Heart left ventricle (tissue), 16 donors: ENCODE measurements around the gene PDIA6. TPM values are rescaled to one million over a fixed set of nuclear protein-coding genes. Genes with fewer than 3 reads are reported as not detected.

Experiments
- ATAC-seq, 4 donors: fragments of 200-7000 bp; cut with Tn5 transposase; one replicate each; pipeline ENCODE4 v1.9.1; 2020 to 2022; ENCODE audit warnings: moderate library complexity in 4 of 4, mild to moderate bottlenecking in 3 of 4, moderate number of reproducible peaks in 1 of 4
- DNase-seq, 5 donors: peaks; one replicate each; pipeline ENCODE4 v3.0.0-alpha.2; 2020
- H3K27ac ChIP-seq, 12 donors: fragments of 200-600 bp; sonication (generic) in 4 of 12; one replicate each; pipeline versions ENCODE4 v1.5.0 to v1.8.0; 2016 to 2022; ENCODE audit warnings: mild to moderate bottlenecking in 2 of 12
- H3K27me3 ChIP-seq, 9 donors: fragments of 200-600 bp; sonication (generic) in 2 of 9; one replicate each; pipeline versions ENCODE4 v1.5.1 to v1.8.0; 2016 to 2022; ENCODE audit warnings: mild to moderate bottlenecking in 3 of 9
- H3K36me3 ChIP-seq, 9 donors: fragments of 200-600 bp; sonication (generic) in 2 of 9; one replicate each; pipeline versions ENCODE4 v1.5.0 to v1.8.0; 2018 to 2022; ENCODE audit warnings: mild to moderate bottlenecking in 2 of 9
- H3K4me1 ChIP-seq, 12 donors: fragments of 200-600 bp; sonication (generic) in 4 of 12; one replicate each; pipeline versions ENCODE4 v1.5.0 to v1.8.0; 2016 to 2022; ENCODE audit warnings: mild to moderate bottlenecking in 3 of 12
- H3K4me3 ChIP-seq, 12 donors: fragments of 200-600 bp; sonication (generic) in 4 of 12; one replicate each; pipeline versions ENCODE4 v1.5.0 to v1.8.0; 2017 to 2022; ENCODE audit warnings: mild to moderate bottlenecking in 9 of 12, moderate library complexity in 4 of 12
- H3K9me3 ChIP-seq, 12 donors: fragments of 200-600 bp; sonication (generic) in 4 of 12; one replicate each; pipeline versions ENCODE4 v1.5.0 to v1.8.0; 2016 to 2022; ENCODE audit warnings: mild to moderate bottlenecking in 1 of 12
- POLR2A ChIP-seq, 2 donors: fragments of 450-650 bp; IDR thresholded peaks; one replicate each; pipeline ENCODE4 v1.6.1; 2017; ENCODE audit warnings: antibody characterized with exemption in 2 of 2, mild to moderate bottlenecking in 2 of 2, moderate library complexity in 2 of 2
- WGBS, 4 donors: extraction: QIAGEN DNeasy Blood & Tissue Kit in 2 of 4; methylation state at CpG; one replicate each; pipeline versions ENCODE4 v1.1.5 to v1.1.7; 2013 to 2018; 5-methylcytosine and 5-hydroxymethylcytosine counted together
- intact Hi-C, 10 donors: fragments of 100-400 bp; cut with DNase I; formaldehyde crosslinking; loops; one replicate each; pipeline versions ENCODE4 v1.11.1 to v1.14.2; 2022
- polyA plus RNA-seq, 2 donors: library from polyadenylated mRNA; stranded (reverse); fragments of 200-250 nt; gene quantifications; one replicate each; pipeline ENCODE4 v1.2.3, GENCODE V29; 2013
- total RNA-seq, 9 donors: library from RNA; depleted of rRNA in 2 of 9; stranded (reverse); fragments of >200 nt in 2 of 9; fragmentation: NEBNext Ultra II Directional in 3 of 9; extraction: Animal tissue kit (Norgen Biotek cat#: 25700) in 3 of 9; gene quantifications; one replicate each; pipeline versions ENCODE4 v1.1.0 to v1.2.4, GENCODE V29; 2016 to 2023
- TF ChIP-seq, protein P1 (sequence below), 12 donors: fragments of 200-600 bp; sonication (generic) in 4 of 12; IDR thresholded peaks; one replicate each; pipeline versions ENCODE4 v1.5.0 to v1.8.0; 2018 to 2022; ENCODE audit warnings: antibody characterized with exemption in 12 of 12, mild to moderate bottlenecking in 5 of 12
- donor health status: ischemic (EF 13 %, LVEDD 7.1; RV severe dilation, severe dysfunction).
- donor health status: healthy with polysubstance abuse.
- donor health status: DM: no; HTN: yes; CAD: no.
- donor health status: DM: no; HTN: no; CAD: no.
- donor health status: ischemic (EF 25% LVEDD 6.9; RV normal size, moderate dysfunction).
- donor health status: ischemic (EF 25% LVEDD 5.7; RV mildly dilated, moderate dysfunction).
- donor health status: healthy.
- donor health status: DM: yes; HTN: yes; CAD: no.
- donor health status: ischemic (EF 35%, LVEDD 5.7; RV mildly dilated, moderate dysfunction).
- donor health status: nonischemic (EF 11% LVEDD 7.7; RV severe dilation, severe dysfunction).
- donor health status: DM: yes; HTN: yes; CAD: no.
- donor health status: PGD.
- donor health status: ischemic (EF 29% LVEDD 5.4; RV normal size, mild dysfunction).
- donor health status: nonischemic (EF 23%, LVEDD 6.1; RV moderate dilation, normal function).

The PDIA6 gene
- total and polyA plus RNA-seq, 11 donors, result 32.0 to 402 (median 110) TPM

- intact Hi-C loops, result no loop called here
- Histone ChIP-seq H3K27me3 (peaks cover 0 to 7% (median 0%) of the 10 kb centered on the region in 9 donors), H3K4me1 (peaks cover 0 to 11% (median 0%) of the 10 kb centered on the region in 12 donors), H3K9me3 (peaks cover 0 to 24% (median 17%) of the 10 kb centered on the region in 12 donors), H3K27ac (no peak overlapping the region), H3K4me3 (no peak overlapping the region), H3K36me3 (no peaks in the 10 kb centered on the region)
- WGBS, 4 donors, result 64 to 74% (median 65%) methylated on average over 4 of the region's 4 CpGs
- TF ChIP-seq, protein P1, sequence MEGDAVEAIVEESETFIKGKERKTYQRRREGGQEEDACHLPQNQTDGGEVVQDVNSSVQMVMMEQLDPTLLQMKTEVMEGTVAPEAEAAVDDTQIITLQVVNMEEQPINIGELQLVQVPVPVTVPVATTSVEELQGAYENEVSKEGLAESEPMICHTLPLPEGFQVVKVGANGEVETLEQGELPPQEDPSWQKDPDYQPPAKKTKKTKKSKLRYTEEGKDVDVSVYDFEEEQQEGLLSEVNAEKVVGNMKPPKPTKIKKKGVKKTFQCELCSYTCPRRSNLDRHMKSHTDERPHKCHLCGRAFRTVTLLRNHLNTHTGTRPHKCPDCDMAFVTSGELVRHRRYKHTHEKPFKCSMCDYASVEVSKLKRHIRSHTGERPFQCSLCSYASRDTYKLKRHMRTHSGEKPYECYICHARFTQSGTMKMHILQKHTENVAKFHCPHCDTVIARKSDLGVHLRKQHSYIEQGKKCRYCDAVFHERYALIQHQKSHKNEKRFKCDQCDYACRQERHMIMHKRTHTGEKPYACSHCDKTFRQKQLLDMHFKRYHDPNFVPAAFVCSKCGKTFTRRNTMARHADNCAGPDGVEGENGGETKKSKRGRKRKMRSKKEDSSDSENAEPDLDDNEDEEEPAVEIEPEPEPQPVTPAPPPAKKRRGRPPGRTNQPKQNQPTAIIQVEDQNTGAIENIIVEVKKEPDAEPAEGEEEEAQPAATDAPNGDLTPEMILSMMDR (IDR thresholded peaks at IDR 0.05), result no peak
- no peak for TF ChIP-seq POLR2A (IDR thresholded peaks at IDR 0.05)
- ATAC-seq (no peak), DNase-seq (no peak)
Measured at GRCh38 chr2:10842506-10842905, 29.9 kb upstream of the PDIA6 start.

GRCh38 chr2:10841547-10842219 is 29.1 kb upstream of the PDIA6 start:
- no peak overlapping the region for H3K4me3 ChIP-seq
- no peak for TF ChIP-seq POLR2A (IDR thresholded peaks at IDR 0.05)
- TF ChIP-seq, protein P1 (IDR thresholded peaks at IDR 0.05), result no peak
- ATAC-seq (no peak), DNase-seq (no peak)
- no peak overlapping the region for H3K27ac ChIP-seq
- peaks cover 0 to 24% (median 17%) of the 10 kb centered on the region in 12 donors for H3K9me3 ChIP-seq
- no peaks in the 10 kb centered on the region for H3K36me3 ChIP-seq
- peaks cover 0 to 6% (median 0%) of the 10 kb centered on the region in 12 donors for H3K4me1 ChIP-seq
- peaks cover 0 to 7% (median 0%) of the 10 kb centered on the region in 9 donors for H3K27me3 ChIP-seq
- intact Hi-C loops, result no loop called here
- 52 to 72% (median 59%) methylated on average over 3 of the region's 3 CpGs for WGBS, 4 donors

- H3K36me3 ChIP-seq, result no peaks in the 10 kb centered on the region
- H3K9me3 ChIP-seq, result peaks cover 0 to 24% (median 17%) of the 10 kb centered on the region in 12 donors
- 27 to 36% (median 31%) methylated on average over 8 of the region's 8 CpGs for WGBS, 4 donors
- no peak for DNase-seq
- TF ChIP-seq, protein P1 (IDR thresholded peaks at IDR 0.05), result no peak
- no peak for TF ChIP-seq POLR2A (IDR thresholded peaks at IDR 0.05)
- no peak overlapping the region for H3K27ac ChIP-seq
- H3K4me3 ChIP-seq, result no peak overlapping the region
- intact Hi-C loops, result loop anchor here in 7 of 10 donors (5.0 to 10.0 kb wide), 9 partner anchors 37 to 745 kb away; partner anchors contain the start of gene KCNF1 (in 3 of the 7)
- ATAC-seq, result no peak
- H3K27me3 ChIP-seq, result peaks cover 0 to 7% (median 0%) of the 10 kb centered on the region in 9 donors
- peaks cover 0 to 7% (median 0%) of the 10 kb centered on the region in 12 donors for H3K4me1 ChIP-seq
Measured at GRCh38 chr2:10839813-10840212, 27.2 kb upstream of the PDIA6 start.

DNA sequence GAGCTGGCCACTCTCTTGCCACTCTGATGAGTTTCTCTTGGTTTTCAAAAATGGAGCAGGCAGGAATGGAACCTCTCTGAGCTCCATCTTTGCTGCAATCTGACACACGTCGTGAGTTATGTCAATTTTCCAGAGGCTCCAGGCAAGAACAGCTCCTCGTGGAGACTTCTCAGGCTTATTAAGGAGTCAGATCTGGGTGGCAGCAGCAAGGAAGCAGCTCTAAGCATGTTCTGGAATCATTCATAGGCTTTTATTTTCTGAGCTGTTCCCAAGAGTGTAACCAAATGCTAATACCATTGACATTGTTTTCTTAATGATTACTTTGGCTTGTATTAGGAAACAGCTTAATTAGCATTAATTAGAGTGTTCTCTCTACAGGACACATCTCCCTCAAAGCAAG is 26.1 kb upstream of the PDIA6 start:
- H3K27ac ChIP-seq, result no peak overlapping the region
- no peak overlapping the region for H3K4me3 ChIP-seq
- DNase-seq (no peak), ATAC-seq (no peak)
- TF ChIP-seq POLR2A (IDR thresholded peaks at IDR 0.05), result no peak
- TF ChIP-seq, protein P1 (IDR thresholded peaks at IDR 0.05), result no peak
- H3K4me1 ChIP-seq, result peaks cover 0 to 7% (median 0%) of the 10 kb centered on the region in 12 donors
- H3K36me3 ChIP-seq, result no peaks in the 10 kb centered on the region
- 42 to 52% (median 49%) methylated on average over 3 of the region's 3 CpGs for WGBS, 4 donors
- H3K27me3 ChIP-seq, result peaks cover 0 to 7% (median 0%) of the 10 kb centered on the region in 9 donors
- intact Hi-C loops, result loop anchor here in 7 of 10 donors (5.0 to 10.0 kb wide), 9 partner anchors 39 to 746 kb away; partner anchors contain the start of gene KCNF1 (in 3 of the 7)
- peaks cover 0 to 24% (median 17%) of the 10 kb centered on the region in 12 donors for H3K9me3 ChIP-seq
